Gastrocnemius medialis (tissue), 4 donors: ENCODE measurements around the gene PCDHAC2.

ENCODE experiments used
- CTCF ChIP-seq, 5 experiments: fragments of 450-650 bp in 3 of 5; fragments of 200-600 bp in 2 of 5; sonication (generic) in 2 of 5; IDR thresholded peaks in 4 of 5; conservative IDR thresholded peaks in 1 of 5; 1 replicate in 4 of 5; 2 replicates in 1 of 5; pipeline ENCODE4 v1.5.1; 2016 to 2019; ENCODE audit warnings: antibody characterized with exemption in 5 of 5, mild to moderate bottlenecking in 3 of 5, moderate library complexity in 3 of 5
- POLR2A ChIP-seq, 2 donors: fragments of 450-650 bp; IDR thresholded peaks; one replicate each; pipeline ENCODE4 v1.6.1; 2017; ENCODE audit warnings: antibody characterized with exemption in 2 of 2, mild to moderate bottlenecking in 2 of 2, moderate library complexity in 2 of 2

DNA sequence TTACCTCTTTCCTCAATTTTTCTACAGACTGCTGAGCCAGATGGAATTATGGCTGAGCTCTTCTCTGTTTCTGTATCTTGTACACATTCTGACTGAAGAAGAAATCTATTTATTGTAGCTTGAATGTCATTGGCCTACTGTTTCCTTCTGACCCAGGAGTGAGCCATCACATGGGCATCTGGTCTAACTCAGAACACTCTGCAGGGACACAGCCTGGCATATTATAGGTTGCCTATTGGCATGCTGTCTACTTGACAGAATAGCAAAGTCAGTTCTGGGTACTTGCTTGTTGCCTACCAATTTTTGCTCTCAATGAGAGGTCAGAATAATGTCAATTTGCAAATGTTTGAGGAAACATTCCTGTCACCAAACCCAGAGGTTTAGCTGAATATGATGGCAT is 7.3 kb downstream of the PCDHAC2 start:
- no peak for TF ChIP-seq POLR2A (IDR thresholded peaks at IDR 0.05)
- TF ChIP-seq CTCF (IDR thresholded peaks at IDR 0.05 in 4 of 5, conservative IDR thresholded peaks at IDR 0.05 in 1 of 5): no peak
